Ascending aorta (tissue), 2 donors: ENCODE results near the gene NCKAP5. TPM values are rescaled to one million over a fixed set of nuclear protein-coding genes. Genes with fewer than 3 reads are reported as not detected.

ENCODE experiments used
- DNase-seq, 2 donors: peaks; one replicate each; pipeline ENCODE4 v3.0.0-alpha.2; 2019; ENCODE audit warnings: low spot score in 2 of 2
- H3K27ac ChIP-seq, 2 donors: fragments of 200-600 bp; sonication (generic); one replicate each; pipeline ENCODE4 v1.5.1; 2016 to 2017; ENCODE audit warnings: mild to moderate bottlenecking in 1 of 2
- H3K27me3 ChIP-seq: fragments of 200-600 bp; sonication (generic); one replicate; pipeline ENCODE4 v1.5.1; 2017
- H3K36me3 ChIP-seq, 2 donors: fragments of 200-600 bp; sonication (generic); one replicate each; pipeline ENCODE4 v1.5.1; 2016
- H3K4me1 ChIP-seq, 2 donors: fragments of 200-600 bp; sonication (generic); one replicate each; pipeline ENCODE4 v1.5.1; 2016 to 2017; ENCODE audit warnings: mild to moderate bottlenecking in 1 of 2
- H3K4me3 ChIP-seq, 2 donors: fragments of 200-600 bp; sonication (generic); one replicate each; pipeline ENCODE4 v1.5.1; 2016 to 2017; ENCODE audit warnings: mild to moderate bottlenecking in 1 of 2
- H3K9me3 ChIP-seq, 2 donors: fragments of 200-600 bp; sonication (generic); one replicate each; pipeline ENCODE4 v1.5.1; 2016
- CTCF ChIP-seq, 3 experiments: fragments of 200-600 bp in 2 of 3; fragments of 450-650 bp in 1 of 3; sonication (generic) in 2 of 3; IDR thresholded peaks; one replicate each; pipeline ENCODE4 v1.5.1; 2016 to 2019; ENCODE audit warnings: antibody characterized with exemption in 3 of 3, mild to moderate bottlenecking in 1 of 3, moderate library complexity in 1 of 3
- intact Hi-C: fragments of 100-400 bp; cut with DNase I; formaldehyde crosslinking; loops from one replicate; pipeline ENCODE4 v1.15.1; 2023
- total RNA-seq: library from RNA; depleted of rRNA; stranded (reverse); fragments of >200 nt; gene quantifications from one replicate; pipeline ENCODE4 v1.1.0, GENCODE V29; 2016

Gene NCKAP5
- total RNA-seq, 1 donor from 2014 or later: 0.75 TPM

- intact Hi-C loops: no loop called here
- peaks cover 0 to 6% of the 10 kb centered on the region in 2 donors for H3K4me1 ChIP-seq
- TF ChIP-seq CTCF (IDR thresholded peaks at IDR 0.05): no peak
These were observed 64.9 kb downstream of the NCKAP5 start for GRCh38 chr2:133503323-133503722.

GRCh38 chr2:133502678-133503077, 65.6 kb downstream of the NCKAP5 start:
- H3K4me1 ChIP-seq: peaks cover 0 to 6% of the 10 kb centered on the region in 2 donors
- DNase-seq: no peak
- H3K27ac ChIP-seq: no peak overlapping the region
- intact Hi-C loops: no loop called here
- no peak overlapping the region for H3K4me3 ChIP-seq
- no peak for TF ChIP-seq CTCF (IDR thresholded peaks at IDR 0.05)
- no peaks in the 10 kb centered on the region for H3K36me3 ChIP-seq
- H3K27me3 ChIP-seq: no peaks in the 10 kb centered on the region
- no peaks in the 10 kb centered on the region for H3K9me3 ChIP-seq

More at GRCh38 chr2:133503323-133503722, 64.9 kb downstream of the NCKAP5 start:
- Histone ChIP-seq H3K9me3 (no peaks in the 10 kb centered on the region), H3K27ac (no peak overlapping the region), H3K4me3 (no peak overlapping the region), H3K27me3 (no peaks in the 10 kb centered on the region), H3K36me3 (no peaks in the 10 kb centered on the region)
- no peak for DNase-seq

- H3K27me3 ChIP-seq: no peaks in the 10 kb centered on the region
- no peak overlapping the region for H3K27ac ChIP-seq
- no peaks in the 10 kb centered on the region for H3K36me3 ChIP-seq
- H3K4me3 ChIP-seq: no peak overlapping the region
- H3K4me1 ChIP-seq: peaks cover 0 to 6% of the 10 kb centered on the region in 2 donors
- no peak for TF ChIP-seq CTCF (IDR thresholded peaks at IDR 0.05)
- intact Hi-C loops: no loop called here
- DNase-seq: no peak
- H3K9me3 ChIP-seq: no peaks in the 10 kb centered on the region
These were observed 67.3 kb downstream of the NCKAP5 start for GRCh38 chr2:133500917-133501316.

- no peak for TF ChIP-seq CTCF (IDR thresholded peaks at IDR 0.05)
- H3K4me3 ChIP-seq: no peak overlapping the region
- no peaks in the 10 kb centered on the region for H3K36me3 ChIP-seq
- H3K27ac ChIP-seq: no peak overlapping the region
- H3K4me1 ChIP-seq: no peaks in the 10 kb centered on the region
- no peaks in the 10 kb centered on the region for H3K9me3 ChIP-seq
- H3K27me3 ChIP-seq: no peaks in the 10 kb centered on the region
- intact Hi-C loops: no loop called here
- DNase-seq: no peak
These were observed 69.3 kb downstream of the NCKAP5 start for GRCh38 chr2:133498662-133499585.

- intact Hi-C loops: no loop called here
- no peak overlapping the region for H3K27ac ChIP-seq
- DNase-seq: no peak
- no peaks in the 10 kb centered on the region for H3K4me1 ChIP-seq
- no peak overlapping the region for H3K4me3 ChIP-seq
- H3K27me3 ChIP-seq: no peaks in the 10 kb centered on the region
- no peak for TF ChIP-seq CTCF (IDR thresholded peaks at IDR 0.05)
- H3K9me3 ChIP-seq: no peaks in the 10 kb centered on the region
- H3K36me3 ChIP-seq: no peaks in the 10 kb centered on the region
These were observed 70.2 kb downstream of the NCKAP5 start for GRCh38 chr2:133497951-133498565.
